GM12801 (cell line): Measurements from ENCODE around the gene OSBPL5.

Source experiments
- CTCF ChIP-seq: IDR thresholded peaks from one replicate; pipeline ENCODE4 v1.5.1; 2011; ENCODE audit warnings: control low read depth; ENCODE audit not compliant: insufficient read length; ENCODE audit errors: extremely low read depth

OSBPL5 gene

GRCh38 chr11:3037945-3038271 lies 127.2 kb downstream of the OSBPL5 start:
- no peak for TF ChIP-seq CTCF
